Effector memory CD4-positive, alpha-beta T cell (primary cell): Measurements from ENCODE around the gene KRTAP1-4.
"Not testable (repeated sequence)": the region's sequence is repeated elsewhere in the genome, so short reads cannot be mapped to it uniquely, and the experiment has no call there.

Experiments used
- DNase-seq, 3 donors: peaks; one replicate each; pipeline ENCODE4 v3.0.0-alpha.2; 2020
- H3K27ac ChIP-seq: 2 replicates; pipeline ENCODE4 v1.7.0; 2013; ENCODE audit warnings: mild to moderate bottlenecking, low read length, moderate library complexity; ENCODE audit not compliant: insufficient read depth, poor library complexity, severe bottlenecking
- H3K27me3 ChIP-seq: replicated peaks from 2 replicates; pipeline ENCODE4 v1.7.0; 2013; ENCODE audit warnings: mild to moderate bottlenecking, low read length; ENCODE audit not compliant: insufficient read depth, control insufficient read depth, poor library complexity, severe bottlenecking
- H3K36me3 ChIP-seq: 2 replicates; pipeline ENCODE4 v1.7.0; 2013; ENCODE audit warnings: mild to moderate bottlenecking, low read length, moderate library complexity; ENCODE audit not compliant: control insufficient read depth, insufficient read depth
- H3K4me1 ChIP-seq: 2 replicates; pipeline ENCODE4 v1.7.0; 2013; ENCODE audit warnings: low read length, mild to moderate bottlenecking; ENCODE audit not compliant: control insufficient read depth, insufficient read depth, poor library complexity, severe bottlenecking
- H3K4me3 ChIP-seq: 2 replicates; pipeline ENCODE4 v1.7.0; 2013; ENCODE audit warnings: low read length, low read depth, mild to moderate bottlenecking; ENCODE audit not compliant: insufficient read depth, poor library complexity, severe bottlenecking
- H3K9me3 ChIP-seq: 2 replicates; pipeline ENCODE4 v1.7.0; 2013; ENCODE audit warnings: mild to moderate bottlenecking, low read length, moderate library complexity; ENCODE audit not compliant: control insufficient read depth

The KRTAP1-4 gene

GRCh38 chr17:41063449-41063848, 33.5 kb upstream of the KRTAP1-4 start:
- no peaks in the 10 kb centered on the region for H3K4me1 ChIP-seq
- DNase-seq: no peak
- H3K36me3 ChIP-seq: no peaks in the 10 kb centered on the region
- H3K9me3 ChIP-seq: no peaks in the 10 kb centered on the region
- H3K4me3 ChIP-seq: no peak overlapping the region
- H3K27me3 ChIP-seq: peaks cover 2% of the 10 kb centered on the region
- no peak overlapping the region for H3K27ac ChIP-seq

DNA sequence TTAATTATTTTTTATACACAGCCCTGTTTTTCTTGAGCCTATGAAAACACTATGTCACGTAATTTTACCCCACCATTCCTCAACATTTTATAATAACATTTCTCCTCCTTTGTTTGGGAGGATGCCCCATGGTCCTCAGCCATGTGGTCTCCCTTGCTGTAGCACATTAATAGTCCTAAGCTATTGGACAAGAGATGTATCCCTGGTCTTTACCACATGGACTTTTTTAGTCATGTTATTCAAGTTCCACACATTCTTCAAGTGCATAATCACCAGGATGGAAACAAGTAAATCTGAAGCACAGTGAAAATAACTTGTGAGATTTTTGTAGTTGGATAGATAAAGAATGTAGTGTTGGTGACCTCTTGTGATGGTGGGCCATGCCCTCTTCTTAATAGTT, 32.0 kb upstream of the KRTAP1-4 start:
- H3K9me3 ChIP-seq: no peaks in the 10 kb centered on the region
- H3K4me3 ChIP-seq: no peak overlapping the region
- peaks cover 2% of the 10 kb centered on the region for H3K27me3 ChIP-seq
- no peaks in the 10 kb centered on the region for H3K4me1 ChIP-seq
- no peak overlapping the region for H3K27ac ChIP-seq
- DNase-seq: no peak
- no peaks in the 10 kb centered on the region for H3K36me3 ChIP-seq

- no peaks in the 10 kb centered on the region for H3K4me1 ChIP-seq
- no peak within 1 kb of the TSS for H3K27ac ChIP-seq
- H3K4me3 ChIP-seq: no peak within 1 kb of the TSS
- no peak for DNase-seq
- no peaks in the 10 kb centered on the region for H3K9me3 ChIP-seq
- no peaks in the 10 kb centered on the region for H3K36me3 ChIP-seq
- H3K27me3 ChIP-seq: peaks cover 2% of the 10 kb centered on the region
Observed at GRCh38 chr17:41060052-41060604, 30.1 kb upstream of the KRTAP1-4 start, which contains the start of gene KRTAP2-3. Gene KRTAP2-3, minus strand, starts transcription at chr17:41060114. Its CDS starts 64 bp downstream, at chr17:41060050.

DNA sequence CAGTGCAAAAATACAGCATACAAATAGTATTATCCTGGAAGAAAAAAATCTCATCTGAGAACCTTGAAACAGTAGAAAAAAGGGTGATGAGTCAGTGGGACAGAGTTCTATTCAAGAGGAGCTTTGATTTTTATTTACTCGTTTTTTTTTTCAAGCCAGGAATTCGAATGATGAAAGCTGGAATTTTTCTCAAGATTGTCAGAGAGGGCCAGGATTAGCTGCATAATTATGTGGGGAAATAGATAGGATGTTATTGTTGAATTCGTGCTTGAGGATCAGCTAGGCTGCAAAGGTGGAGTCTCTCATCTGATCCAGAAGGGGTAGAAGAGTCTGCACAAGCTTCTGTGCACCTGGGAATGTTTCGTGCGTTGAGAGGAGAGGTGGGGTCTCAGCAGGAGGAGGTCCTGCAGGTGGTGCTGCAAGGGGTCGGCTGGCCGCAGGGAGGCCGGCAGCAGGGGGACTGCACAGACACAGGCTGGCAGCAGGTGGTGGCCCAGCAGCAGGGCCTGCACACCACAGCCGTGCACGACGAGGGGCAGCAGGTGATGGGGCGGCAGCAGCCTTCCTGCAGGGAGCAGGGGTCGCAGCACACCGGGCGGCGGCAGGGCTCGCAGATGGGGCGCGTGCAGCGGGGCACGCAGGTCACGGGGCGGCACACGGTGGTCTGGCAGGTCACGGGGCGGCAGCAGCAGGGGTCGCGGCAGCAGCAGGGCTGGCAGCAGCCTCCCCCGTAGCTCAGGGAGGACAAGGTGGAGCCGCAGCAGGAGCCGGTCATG, 29.5 kb upstream of the KRTAP1-4 start:
- DNase-seq, H3K4me3 ChIP-seq, H3K27me3 ChIP-seq, H3K4me1 ChIP-seq, H3K36me3 ChIP-seq, H3K27ac ChIP-seq, H3K9me3 ChIP-seq: not testable (repeated sequence)

GRCh38 chr17:41058741-41059140, 28.7 kb upstream of the KRTAP1-4 start:
- H3K36me3 ChIP-seq: no peaks in the 10 kb centered on the region
- no peak overlapping the region for H3K4me3 ChIP-seq
- H3K27ac ChIP-seq: no peak overlapping the region
- no peaks in the 10 kb centered on the region for H3K9me3 ChIP-seq
- H3K27me3 ChIP-seq: peaks cover 2% of the 10 kb centered on the region
- H3K4me1 ChIP-seq: no peaks in the 10 kb centered on the region
- no peak for DNase-seq

DNA sequence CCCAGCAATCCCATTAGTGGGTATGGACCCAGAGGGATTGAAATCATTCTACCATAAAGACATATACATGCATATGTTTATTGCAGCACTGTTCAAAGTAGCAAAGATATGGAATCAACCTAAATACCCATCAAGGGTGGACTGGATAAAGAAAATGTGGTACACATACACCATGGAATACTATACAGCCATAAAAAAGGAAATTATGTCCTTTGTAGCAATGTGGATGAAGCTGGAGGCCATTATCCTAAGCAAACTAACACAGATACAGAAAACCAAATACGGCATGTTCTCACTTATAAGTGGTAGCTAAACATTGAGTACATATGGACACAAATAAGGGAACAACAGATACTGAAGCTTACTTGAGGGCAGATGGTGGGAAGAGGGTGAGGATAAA, 27.6 kb upstream of the KRTAP1-4 start:
- Histone ChIP-seq H3K4me3 (no peak overlapping the region), H3K9me3 (no peaks in the 10 kb centered on the region), H3K36me3 (no peaks in the 10 kb centered on the region), H3K27ac (no peak overlapping the region), H3K4me1 (no peaks in the 10 kb centered on the region), H3K27me3 (peaks cover 2% of the 10 kb centered on the region)
- no peak for DNase-seq

DNA sequence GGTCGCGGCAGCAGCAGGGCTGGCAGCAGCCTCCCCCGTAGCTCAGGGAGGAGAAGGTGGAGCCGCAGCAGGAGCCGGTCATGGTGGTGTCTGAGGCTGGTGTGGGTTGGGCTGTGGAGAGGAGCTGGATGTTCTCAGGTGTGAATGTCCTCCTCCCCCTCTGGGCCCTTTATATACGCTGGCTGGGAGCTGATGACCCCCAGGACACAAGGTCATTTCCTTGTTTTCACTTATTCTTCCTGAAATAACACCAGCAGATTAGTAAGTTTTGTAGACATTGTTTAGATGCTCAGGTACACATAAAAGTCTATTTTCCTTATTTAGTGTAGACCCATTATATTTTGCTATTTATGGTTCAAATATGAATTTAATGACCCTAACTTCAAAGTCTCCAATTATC, 25.1 kb upstream of the KRTAP1-4 start, which contains the start of gene KRTAP2-2:
KRTAP2-2 (minus strand) TSS at position 101 of the 400 bp plus-strand sequence; CDS start at position 82, 19 bp downstream.
- DNase-seq, H3K4me3 ChIP-seq, H3K36me3 ChIP-seq, H3K9me3 ChIP-seq, H3K27me3 ChIP-seq, H3K4me1 ChIP-seq, H3K27ac ChIP-seq: not testable (repeated sequence)

- H3K9me3 ChIP-seq, H3K27me3 ChIP-seq, DNase-seq, H3K4me1 ChIP-seq, H3K36me3 ChIP-seq, H3K4me3 ChIP-seq, H3K27ac ChIP-seq: not testable (repeated sequence)
Observed at GRCh38 chr17:41054556-41054955, 24.6 kb upstream of the KRTAP1-4 start.

DNA sequence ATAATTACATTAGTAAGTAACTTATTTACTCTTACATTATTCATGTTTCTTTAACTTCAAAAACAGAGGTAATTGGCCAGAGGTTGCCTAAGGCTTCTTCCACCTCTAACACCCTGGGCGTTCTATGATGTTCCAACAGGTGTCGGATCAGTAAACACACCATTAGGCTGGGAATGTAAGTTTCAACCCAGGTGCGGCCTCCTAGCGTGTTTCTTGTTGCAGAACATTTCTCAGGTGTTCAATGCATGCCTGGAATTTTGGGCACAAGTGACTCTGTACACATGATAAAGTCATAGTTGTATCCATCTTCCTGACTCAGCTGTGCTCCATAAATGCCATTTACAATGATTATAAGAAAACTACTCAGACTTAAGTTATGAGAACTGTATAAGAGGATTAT, 24.0 kb upstream of the KRTAP1-4 start:
- no peaks in the 10 kb centered on the region for H3K36me3 ChIP-seq

GRCh38 chr17:41052566-41052965, 22.6 kb upstream of the KRTAP1-4 start:
- Histone ChIP-seq H3K36me3 (no peaks in the 10 kb centered on the region), H3K9me3 (no peaks in the 10 kb centered on the region), H3K4me3 (no peak overlapping the region), H3K4me1 (no peaks in the 10 kb centered on the region), H3K27ac (no peak overlapping the region), H3K27me3 (no peaks in the 10 kb centered on the region)
- DNase-seq: no peak

More for the DNA sequence above, 24.0 kb upstream of the KRTAP1-4 start:
- no peaks in the 10 kb centered on the region for H3K9me3 ChIP-seq
- no peaks in the 10 kb centered on the region for H3K27me3 ChIP-seq
- DNase-seq: no peak
- H3K4me3 ChIP-seq: no peak overlapping the region
- no peaks in the 10 kb centered on the region for H3K4me1 ChIP-seq
- no peak overlapping the region for H3K27ac ChIP-seq
